GM12874 (cell line): ENCODE data around the gene CCL5.

Experiments
- CTCF ChIP-seq: IDR thresholded peaks from 2 replicates; pipeline ENCODE4 v1.5.1; 2011; ENCODE audit warnings: low read depth, mild to moderate bottlenecking, control low read depth, low read length, moderate library complexity; ENCODE audit not compliant: insufficient read depth

The CCL5 gene

GRCh38 chr17:35865412-35866340 lies 14.5 kb downstream of the CCL5 start:
- TF ChIP-seq CTCF, result no peak

DNA sequence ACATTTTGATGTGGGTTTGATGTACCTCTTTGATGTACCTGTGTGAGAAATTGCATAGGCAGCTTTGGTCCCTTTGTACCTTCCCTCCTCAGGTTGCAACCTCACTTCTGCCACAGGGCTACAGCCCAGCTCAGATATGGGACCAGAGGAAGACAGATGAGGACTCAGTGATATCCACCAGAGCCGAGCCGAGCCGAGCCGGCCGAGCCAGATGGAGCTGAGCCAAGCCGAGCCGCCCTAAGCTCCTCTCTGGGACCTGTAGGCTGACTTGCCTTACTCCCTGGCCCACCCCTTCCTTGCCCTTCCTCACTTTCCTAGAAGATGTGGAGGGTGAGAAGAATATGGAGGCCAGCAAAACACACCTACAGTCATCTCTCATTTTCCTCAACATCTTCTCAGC lies 15.3 kb downstream of the CCL5 start:
- TF ChIP-seq CTCF, result no peak

DNA sequence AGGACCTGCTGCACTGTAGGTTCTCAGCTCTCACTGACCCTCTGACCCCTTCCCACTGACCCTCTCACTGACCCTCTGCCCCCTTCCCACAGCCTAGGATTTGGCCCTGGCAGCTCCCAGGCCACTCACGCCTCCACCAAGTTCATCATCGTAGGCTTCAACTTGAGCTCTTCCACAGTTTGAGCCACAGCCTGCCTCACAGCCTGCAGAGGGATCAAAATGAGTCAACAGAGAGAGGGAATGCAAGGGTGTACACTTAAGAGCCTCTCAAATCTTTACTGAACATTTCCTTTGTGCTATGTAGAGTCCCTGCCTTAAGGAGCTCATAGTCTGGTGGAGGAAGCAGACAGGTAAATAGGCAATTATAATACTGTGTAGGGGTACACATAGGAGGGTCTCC lies 23.6 kb downstream of the CCL5 start:
- no peak for TF ChIP-seq CTCF

DNA sequence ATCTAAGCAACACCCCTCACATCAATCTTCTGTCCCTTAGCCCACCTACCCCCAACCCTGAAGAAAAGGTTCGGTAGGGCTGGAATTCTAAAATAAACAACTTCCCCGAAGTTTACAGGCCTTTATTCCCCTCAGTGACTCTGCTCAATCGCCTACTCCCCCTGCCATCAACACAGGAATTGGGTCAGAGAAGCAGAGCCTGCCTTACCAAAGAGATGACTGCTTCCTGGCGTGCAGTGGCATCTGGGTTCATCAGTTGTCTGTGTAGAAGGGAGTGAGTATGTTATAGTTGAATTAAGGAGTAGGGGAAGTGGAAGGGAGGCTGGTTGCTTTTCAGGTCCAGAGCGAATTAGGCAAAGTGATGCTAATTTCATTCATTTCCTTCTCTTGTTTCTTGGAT lies 24.2 kb downstream of the CCL5 start:
- TF ChIP-seq CTCF, result no peak

- TF ChIP-seq CTCF, result peak; percentile 77
These were observed 30.5 kb downstream of the CCL5 start for GRCh38 chr17:35849469-35850348.

- TF ChIP-seq CTCF, result no peak
These were observed 32.4 kb downstream of the CCL5 start for GRCh38 chr17:35847633-35848373.

GRCh38 chr17:35847006-35847405 lies 33.2 kb downstream of the CCL5 start:
- no peak for TF ChIP-seq CTCF
